GM23338 (cell line): ENCODE measurements around the gene BEND7. TPM values are rescaled to one million over a fixed set of nuclear protein-coding genes. Genes with fewer than 3 reads are reported as not detected.

Experiments used
- ATAC-seq: fragments of 200-7000 bp; cut with Tn5 transposase; 3 replicates; pipeline ENCODE4 v1.9.1; 2020
- DNase-seq: peaks from one replicate; pipeline ENCODE4 v3.0.0-alpha.2; 2015; ENCODE audit warnings: low spot score
- H2AFZ ChIP-seq: fragments of 200-600 bp; sonication (generic); 2 replicates; pipeline ENCODE4 v1.8.0; 2016; ENCODE audit warnings: antibody characterized with exemption, mild to moderate bottlenecking, moderate library complexity
- H3F3A ChIP-seq: fragments of 200-600 bp; sonication (generic); replicated peaks from 2 replicates; pipeline ENCODE4 v1.8.0; 2017; ENCODE audit warnings: antibody characterized with exemption, mixed run types, low read depth
- H3K27ac ChIP-seq: fragments of 200-600 bp; sonication (generic); 2 replicates; pipeline ENCODE4 v1.6.1; 2016; ENCODE audit warnings: low read depth
- H3K27me3 ChIP-seq: fragments of 200-600 bp; sonication (generic); 2 replicates; pipeline ENCODE4 v1.8.0; 2016; ENCODE audit warnings: mild to moderate bottlenecking, mixed run types, moderate library complexity; ENCODE audit not compliant: insufficient read depth
- H3K36me3 ChIP-seq: fragments of 200-600 bp; sonication (generic); 2 replicates; pipeline ENCODE4 v1.8.0; 2016; ENCODE audit warnings: mild to moderate bottlenecking; ENCODE audit not compliant: insufficient read depth
- H3K4me1 ChIP-seq: fragments of 200-600 bp; sonication (generic); 2 replicates; pipeline ENCODE4 v1.8.0; 2016; ENCODE audit warnings: mild to moderate bottlenecking, moderate library complexity; ENCODE audit not compliant: insufficient read depth
- H3K4me2 ChIP-seq: fragments of 200-600 bp; sonication (generic); 2 replicates; pipeline ENCODE4 v1.7.1; 2017; ENCODE audit warnings: mixed run types
- H3K4me3 ChIP-seq: fragments of 200-600 bp; sonication (generic); 2 replicates; pipeline ENCODE4 v1.6.1; 2016; ENCODE audit warnings: mixed run types
- H3K79me2 ChIP-seq: fragments of 200-600 bp; sonication (generic); replicated peaks from 2 replicates; pipeline ENCODE4 v1.8.0; 2017; ENCODE audit warnings: mild to moderate bottlenecking; ENCODE audit not compliant: insufficient read depth
- H3K9me2 ChIP-seq: fragments of 200-600 bp; sonication (generic); 2 replicates; pipeline ENCODE4 v1.8.0; 2017; ENCODE audit not compliant: insufficient read depth
- H4K20me1 ChIP-seq: fragments of 200-600 bp; sonication (generic); replicated peaks from 2 replicates; pipeline ENCODE4 v1.8.0; 2017; ENCODE audit warnings: mild to moderate bottlenecking; ENCODE audit not compliant: insufficient read depth
- H3K27ac Mint-ChIP-seq: 2 replicates; pipeline ENCODE4 v1.8.0; 2020; ENCODE audit warnings: inconsistent platforms, mild to moderate bottlenecking, moderate library complexity, mixed read lengths
- H3K27me3 Mint-ChIP-seq: 3 replicates; pipeline ENCODE4 v1.8.0; 2022; ENCODE audit warnings: low read depth, mild to moderate bottlenecking, moderate library complexity, mixed read lengths, inconsistent platforms; ENCODE audit not compliant: insufficient read depth, poor library complexity
- H3K36me3 Mint-ChIP-seq: 3 replicates; pipeline ENCODE4 v1.8.0; 2021; ENCODE audit warnings: low read depth, mild to moderate bottlenecking, inconsistent platforms, moderate library complexity, mixed read lengths
- H3K4me1 Mint-ChIP-seq: 3 replicates; pipeline ENCODE4 v1.8.0; 2020; ENCODE audit warnings: mild to moderate bottlenecking, inconsistent platforms, mixed read lengths
- H3K4me3 Mint-ChIP-seq: 3 replicates; pipeline ENCODE4 v1.8.0; 2021; ENCODE audit warnings: moderate library complexity, mild to moderate bottlenecking, inconsistent platforms, mixed read lengths
- H3K9me3 Mint-ChIP-seq: 3 replicates; pipeline ENCODE4 v1.8.0; 2020; ENCODE audit warnings: moderate library complexity, mild to moderate bottlenecking, inconsistent platforms, mixed read lengths
- CTCF ChIP-seq, 2 experiments: fragments of 200-600 bp in 1 of 2; sonication (generic) in 1 of 2; conservative IDR thresholded peaks; 2 replicates each; pipeline versions ENCODE4 v1.5.1 to v1.6.1; 2016 to 2017; ENCODE audit warnings: antibody characterized with exemption in 2 of 2, low read depth in 2 of 2, mild to moderate bottlenecking in 2 of 2, moderate library complexity in 1 of 2
- EZH2phosphoT487 ChIP-seq: fragments of 200-600 bp; sonication (generic); IDR thresholded peaks from one replicate; pipeline ENCODE4 v1.8.1; 2018; ENCODE audit warnings: antibody characterized with exemption; ENCODE audit not compliant: unreplicated experiment
- ZNF462 ChIP-seq: fragments of 250-450 bp; sonication (Bioruptor Pico); IDR thresholded peaks from 2 replicates; pipeline ENCODE4 v1.5.0; 2020; ENCODE audit warnings: mild to moderate bottlenecking, moderate library complexity
- polyA plus RNA-seq: library from polyadenylated mRNA; unstranded; fragments of >200 nt; fragmentation: Nextera tagmentation; extraction: Ambion mirVana; gene quantifications from 2 replicates; pipeline ENCODE4 v1.2.1, GENCODE V29; 2016
- total RNA-seq: library from RNA; depleted of rRNA; stranded (reverse); fragments of >200 nt; shearing (Covaris generic); gene quantifications from 2 replicates; pipeline ENCODE4 v1.2.3, GENCODE V29; 2014

Gene BEND7
- total and polyA plus RNA-seq, 2 experiments from 2014 or later, result 3.1 to 9.6 TPM

GRCh38 chr10:13492493-13493180 is 36.2 kb downstream of the BEND7 start:
- H3K36me3 Mint-ChIP-seq, result no peaks in the 10 kb centered on the region
- peaks cover 8% of the 10 kb centered on the region for H3K4me1 ChIP-seq
- H3K4me3 Mint-ChIP-seq, result no peak overlapping the region
- no peak for ATAC-seq
- H3F3A ChIP-seq, result no peaks in the 10 kb centered on the region
- H3K27ac Mint-ChIP-seq, result no peak overlapping the region
- no peaks in the 10 kb centered on the region for H4K20me1 ChIP-seq
- H3K4me2 ChIP-seq, result no peak overlapping the region
- no peak overlapping the region for H3K4me3 ChIP-seq
- H3K27me3 Mint-ChIP-seq, result peaks cover 1% of the 10 kb centered on the region
- no peak overlapping the region for H2AFZ ChIP-seq
- H3K9me3 Mint-ChIP-seq, result no peaks in the 10 kb centered on the region
- H3K36me3 ChIP-seq, result no peaks in the 10 kb centered on the region
- H3K9me2 ChIP-seq, result no peaks in the 10 kb centered on the region
- no peaks in the 10 kb centered on the region for H3K79me2 ChIP-seq
- no peaks in the 10 kb centered on the region for H3K27me3 ChIP-seq
- TF ChIP-seq EZH2phosphoT487 (no peak), ZNF462 (CRISPR knock-in tag) (no peak), CTCF (conservative IDR thresholded peaks at IDR 0.05; ENCODE audit: low read depth in 2 of 2) (no peak)
- H3K27ac ChIP-seq, result no peak overlapping the region
- peaks cover 11% of the 10 kb centered on the region for H3K4me1 Mint-ChIP-seq
- DNase-seq, result no peak
